HEK293 (cell line): ENCODE results near the gene TUBGCP6.

Source experiments
- MEIS1 ChIP-seq: sonication (generic); formaldehyde crosslinking; IDR thresholded peaks from 2 replicates; pipeline ENCODE4 v1.8.1; 2022; ENCODE audit warnings: missing genetic modification reagents, mild to moderate bottlenecking, borderline replicate concordance
- SCRT2 ChIP-seq: fragments of 450-650 bp; formaldehyde crosslinking; IDR thresholded peaks from 2 replicates; pipeline ENCODE4 v1.5.1; 2016; ENCODE audit warnings: missing biosample characterization, missing genetic modification characterization
- SETDB1 ChIP-seq: IDR thresholded peaks from one replicate; pipeline ENCODE4 v1.6.1; 2017; ENCODE audit warnings: mild to moderate bottlenecking, low read length, moderate library complexity, mixed read lengths; ENCODE audit not compliant: insufficient read length
- ZBTB8A ChIP-seq: fragments of 450-650 bp; formaldehyde crosslinking; IDR thresholded peaks from 2 replicates; pipeline ENCODE4 v1.5.1; 2016; ENCODE audit warnings: missing biosample characterization, missing genetic modification characterization
- ZNF175 ChIP-seq: fragments of 450-650 bp; formaldehyde crosslinking; IDR thresholded peaks from 2 replicates; pipeline ENCODE4 v1.5.1; 2016; ENCODE audit warnings: missing biosample characterization, missing genetic modification characterization
- ZNF24 ChIP-seq: fragments of 450-650 bp; formaldehyde crosslinking; IDR thresholded peaks from 2 replicates; pipeline ENCODE4 v1.5.1; 2016; ENCODE audit warnings: missing biosample characterization, missing genetic modification characterization
- ZNF366 ChIP-seq: fragments of 450-650 bp; formaldehyde crosslinking; conservative IDR thresholded peaks from 2 replicates; pipeline ENCODE4 v1.5.1; 2016; ENCODE audit warnings: missing biosample characterization, missing genetic modification characterization
- ZNF561 ChIP-seq: fragments of 450-650 bp; IDR thresholded peaks from 2 replicates; pipeline ENCODE4 v1.5.1; 2018; ENCODE audit warnings: missing biosample characterization, missing genetic modification characterization, borderline replicate concordance
- TF ChIP-seq, protein P1 (sequence below): fragments of 450-650 bp; formaldehyde crosslinking; IDR thresholded peaks from 2 replicates; pipeline ENCODE4 v1.5.1; 2016; ENCODE audit warnings: missing biosample characterization, missing genetic modification characterization, low read depth
- TF ChIP-seq, protein P2 (sequence below): fragments of 450-650 bp; formaldehyde crosslinking; IDR thresholded peaks from 2 replicates; pipeline ENCODE4 v1.5.1; 2016; ENCODE audit warnings: missing biosample characterization, missing genetic modification characterization
- TF ChIP-seq, protein P3 (sequence below): fragments of 450-650 bp; formaldehyde crosslinking; IDR thresholded peaks from 2 replicates; pipeline ENCODE4 v1.5.1; 2016; ENCODE audit warnings: missing biosample characterization, missing genetic modification characterization

DNA sequence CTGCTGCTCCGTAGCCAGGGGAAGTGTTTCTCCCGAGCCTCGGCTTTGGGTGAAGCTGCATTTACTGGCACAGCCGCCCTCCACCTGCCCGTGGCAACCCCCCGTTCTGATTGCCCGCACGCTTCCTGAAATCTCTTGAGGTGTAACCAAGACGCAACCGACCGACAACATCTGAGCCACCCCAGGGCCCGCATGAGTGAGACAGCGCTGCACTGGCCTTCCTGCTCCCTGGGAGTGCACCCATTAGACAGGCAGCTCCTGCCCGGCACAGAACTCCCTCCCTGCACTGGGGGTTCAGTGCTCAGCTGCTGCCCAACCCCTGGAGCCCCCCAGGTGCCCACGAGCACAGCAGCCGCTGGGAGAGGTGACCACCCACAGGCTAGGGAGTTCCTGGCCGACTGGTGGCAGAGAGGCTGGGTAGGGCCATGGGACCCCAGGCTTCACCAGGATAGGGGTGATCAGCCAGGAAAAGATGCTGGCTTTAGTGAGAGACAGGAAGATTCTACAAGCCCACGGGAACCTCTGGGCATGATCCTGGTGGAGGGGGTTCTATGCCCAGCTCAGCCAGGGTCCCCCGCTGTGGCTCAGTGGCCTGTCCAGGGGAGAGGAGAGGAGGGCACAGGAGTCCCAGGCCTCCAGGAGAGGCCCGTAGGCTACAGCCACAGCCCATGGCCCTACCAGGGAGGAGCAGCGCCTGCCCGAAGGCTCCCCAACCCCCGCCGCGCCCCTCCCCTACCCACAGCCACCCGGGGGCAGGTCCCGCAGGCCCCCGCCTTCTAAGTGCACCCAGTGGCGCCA, 48.0 kb upstream of the TUBGCP6 start:
- TF ChIP-seq, protein P1, sequence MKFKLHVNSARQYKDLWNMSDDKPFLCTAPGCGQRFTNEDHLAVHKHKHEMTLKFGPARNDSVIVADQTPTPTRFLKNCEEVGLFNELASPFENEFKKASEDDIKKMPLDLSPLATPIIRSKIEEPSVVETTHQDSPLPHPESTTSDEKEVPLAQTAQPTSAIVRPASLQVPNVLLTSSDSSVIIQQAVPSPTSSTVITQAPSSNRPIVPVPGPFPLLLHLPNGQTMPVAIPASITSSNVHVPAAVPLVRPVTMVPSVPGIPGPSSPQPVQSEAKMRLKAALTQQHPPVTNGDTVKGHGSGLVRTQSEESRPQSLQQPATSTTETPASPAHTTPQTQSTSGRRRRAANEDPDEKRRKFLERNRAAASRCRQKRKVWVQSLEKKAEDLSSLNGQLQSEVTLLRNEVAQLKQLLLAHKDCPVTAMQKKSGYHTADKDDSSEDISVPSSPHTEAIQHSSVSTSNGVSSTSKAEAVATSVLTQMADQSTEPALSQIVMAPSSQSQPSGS (tag by site-specific recombination): no peak
- TF ChIP-seq SCRT2 (tag by site-specific recombination): no peak
- no peak for TF ChIP-seq ZNF24 (tag by site-specific recombination)
- no peak for TF ChIP-seq ZNF366 (tag by site-specific recombination)
- TF ChIP-seq, protein P2, sequence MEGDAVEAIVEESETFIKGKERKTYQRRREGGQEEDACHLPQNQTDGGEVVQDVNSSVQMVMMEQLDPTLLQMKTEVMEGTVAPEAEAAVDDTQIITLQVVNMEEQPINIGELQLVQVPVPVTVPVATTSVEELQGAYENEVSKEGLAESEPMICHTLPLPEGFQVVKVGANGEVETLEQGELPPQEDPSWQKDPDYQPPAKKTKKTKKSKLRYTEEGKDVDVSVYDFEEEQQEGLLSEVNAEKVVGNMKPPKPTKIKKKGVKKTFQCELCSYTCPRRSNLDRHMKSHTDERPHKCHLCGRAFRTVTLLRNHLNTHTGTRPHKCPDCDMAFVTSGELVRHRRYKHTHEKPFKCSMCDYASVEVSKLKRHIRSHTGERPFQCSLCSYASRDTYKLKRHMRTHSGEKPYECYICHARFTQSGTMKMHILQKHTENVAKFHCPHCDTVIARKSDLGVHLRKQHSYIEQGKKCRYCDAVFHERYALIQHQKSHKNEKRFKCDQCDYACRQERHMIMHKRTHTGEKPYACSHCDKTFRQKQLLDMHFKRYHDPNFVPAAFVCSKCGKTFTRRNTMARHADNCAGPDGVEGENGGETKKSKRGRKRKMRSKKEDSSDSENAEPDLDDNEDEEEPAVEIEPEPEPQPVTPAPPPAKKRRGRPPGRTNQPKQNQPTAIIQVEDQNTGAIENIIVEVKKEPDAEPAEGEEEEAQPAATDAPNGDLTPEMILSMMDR (tag by site-specific recombination): no peak
- no peak for TF ChIP-seq SETDB1
- no peak for TF ChIP-seq MEIS1 (CRISPR knock-in tag)
- no peak for TF ChIP-seq ZBTB8A
- no peak for TF ChIP-seq ZNF175 (tag by site-specific recombination)
- TF ChIP-seq ZNF561 (tag by site-specific recombination): no peak
- TF ChIP-seq, protein P3, sequence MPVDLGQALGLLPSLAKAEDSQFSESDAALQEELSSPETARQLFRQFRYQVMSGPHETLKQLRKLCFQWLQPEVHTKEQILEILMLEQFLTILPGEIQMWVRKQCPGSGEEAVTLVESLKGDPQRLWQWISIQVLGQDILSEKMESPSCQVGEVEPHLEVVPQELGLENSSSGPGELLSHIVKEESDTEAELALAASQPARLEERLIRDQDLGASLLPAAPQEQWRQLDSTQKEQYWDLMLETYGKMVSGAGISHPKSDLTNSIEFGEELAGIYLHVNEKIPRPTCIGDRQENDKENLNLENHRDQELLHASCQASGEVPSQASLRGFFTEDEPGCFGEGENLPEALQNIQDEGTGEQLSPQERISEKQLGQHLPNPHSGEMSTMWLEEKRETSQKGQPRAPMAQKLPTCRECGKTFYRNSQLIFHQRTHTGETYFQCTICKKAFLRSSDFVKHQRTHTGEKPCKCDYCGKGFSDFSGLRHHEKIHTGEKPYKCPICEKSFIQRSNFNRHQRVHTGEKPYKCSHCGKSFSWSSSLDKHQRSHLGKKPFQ (tag by site-specific recombination): no peak
